HepG2 (cell line): ENCODE data around the gene FOXD1.
A peak's percentile ranks its signal among the peaks of the same experiment; 100 is the strongest.

Experiments used
- ARHGAP35 ChIP-seq: sonication (generic); formaldehyde crosslinking; IDR thresholded peaks from 2 replicates; pipeline ENCODE4 v1.9.0; 2022; ENCODE audit warnings: mild to moderate bottlenecking, inconsistent platforms, moderate library complexity, missing genetic modification reagents, borderline replicate concordance
- EZH2 ChIP-seq: conservative IDR thresholded peaks from 2 replicates; pipeline ENCODE4 v1.6.1; 2012; ENCODE audit warnings: mild to moderate bottlenecking, low read depth, low read length, moderate library complexity
- KLF16 ChIP-seq, 2 experiments: sonication (generic) in 1 of 2; formaldehyde crosslinking in 1 of 2; IDR thresholded peaks; 2 replicates each; pipeline versions ENCODE4 v1.6.1 to v1.8.0; 2016 to 2023; ENCODE audit warnings: missing genetic modification reagents in 2 of 2, missing compliant biosample characterization in 1 of 2
- NFIC ChIP-seq: IDR thresholded peaks from 2 replicates; pipeline ENCODE4 v1.6.1; 2012; ENCODE audit warnings: mild to moderate bottlenecking, low read length, inconsistent platforms
- PHF20 ChIP-seq: sonication (generic); formaldehyde crosslinking; IDR thresholded peaks from 2 replicates; pipeline ENCODE4 v1.5.0; 2020; ENCODE audit warnings: mild to moderate bottlenecking, missing genetic modification reagents
- POLR2AphosphoS5 ChIP-seq: IDR thresholded peaks from 2 replicates; pipeline ENCODE4 v1.6.1; 2012; ENCODE audit warnings: low read depth, low read length
- SAFB2 ChIP-seq: sonication (generic); formaldehyde crosslinking; IDR thresholded peaks from 2 replicates; pipeline ENCODE4 v1.5.1; 2020; ENCODE audit warnings: missing genetic modification reagents, low read depth, mild to moderate bottlenecking, borderline replicate concordance
- TCF12 ChIP-seq, 2 experiments: fragments of 450-650 bp in 1 of 2; sonication (generic) in 1 of 2; formaldehyde crosslinking in 1 of 2; IDR thresholded peaks; 2 replicates each; pipeline versions ENCODE4 v1.6.1 to v1.8.0; 2017 to 2022; ENCODE audit warnings: antibody characterized with exemption in 1 of 2, mild to moderate bottlenecking in 1 of 2, missing genetic modification reagents in 1 of 2, moderate library complexity in 1 of 2
- USF2 ChIP-seq, 2 experiments: sonication (generic) in 1 of 2; formaldehyde crosslinking in 1 of 2; IDR thresholded peaks; 2 replicates each; pipeline versions ENCODE4 v1.5.1 to v1.6.1; 2011 to 2020; ENCODE audit warnings: borderline replicate concordance in 1 of 2, low read depth in 1 of 2, low read length in 1 of 2, mild to moderate bottlenecking in 1 of 2, missing genetic modification reagents in 1 of 2, moderate library complexity in 1 of 2
- ZNF670 ChIP-seq: sonication (generic); formaldehyde crosslinking; IDR thresholded peaks from 2 replicates; pipeline ENCODE4 v1.8.0; 2022; ENCODE audit warnings: mild to moderate bottlenecking, missing genetic modification reagents, borderline replicate concordance

GRCh38 chr5:73447530-73448462 lies 781 bp downstream of the FOXD1 start:
- TF ChIP-seq TCF12 (IDR thresholded peaks at IDR 0.05), result no peak
- TF ChIP-seq TCF12 (CRISPR knock-in tag; IDR thresholded peaks at IDR 0.05), result no peak
- no peak for TF ChIP-seq ZNF670 (CRISPR knock-in tag)
- TF ChIP-seq SAFB2 (CRISPR knock-in tag), result no peak
- no peak for TF ChIP-seq KLF16 (CRISPR knock-in tag; IDR thresholded peaks at IDR 0.05)
- TF ChIP-seq EZH2, result peak; percentile 73; the same call in 1 of the 2 replicates
- no peak for TF ChIP-seq USF2 (IDR thresholded peaks at IDR 0.05; ENCODE audit: low read depth, low read length)
- TF ChIP-seq USF2 (CRISPR knock-in tag; IDR thresholded peaks at IDR 0.05; ENCODE audit: borderline replicate concordance), result no peak
- no peak for TF ChIP-seq ARHGAP35 (CRISPR knock-in tag)
- no peak for TF ChIP-seq PHF20 (CRISPR knock-in tag)
- TF ChIP-seq POLR2AphosphoS5, result no peak
- TF ChIP-seq NFIC, result no peak
